Activated naive CD4-positive, alpha-beta T cell treated with anti-CD3 and anti-CD28 coated beads, Interleukin-2, amount 50 U/mL, for 72 hours (primary cell): ENCODE results near the gene TENM4. TPM values are rescaled to one million over a fixed set of nuclear protein-coding genes. Genes with fewer than 3 reads are reported as not detected.

Source experiments
- ATAC-seq, 2 donors: fragments of 150-1000 bp; cut with Tn5 transposase; 2 replicates each; pipeline ENCODE4 v1.10.0; 2021; ENCODE audit warnings: mild to moderate bottlenecking in 2 of 2, moderate library complexity in 2 of 2
- DNase-seq, 2 donors: peaks; one replicate each; pipeline ENCODE4 v3.0.0; 2021 to 2022; ENCODE audit warnings: low spot score in 2 of 2
- H3K27ac Mint-ChIP-seq, 2 donors: one replicate each; pipeline ENCODE4 v1.8.0; 2022; ENCODE audit warnings: mild to moderate bottlenecking in 2 of 2, mixed read lengths in 2 of 2
- H3K36me3 Mint-ChIP-seq, 2 donors: one replicate each; pipeline ENCODE4 v1.8.0; 2022; ENCODE audit warnings: mixed read lengths in 2 of 2
- H3K9me3 Mint-ChIP-seq, 2 donors: one replicate each; pipeline ENCODE4 v1.8.0; 2022; ENCODE audit warnings: mixed read lengths in 2 of 2
- total RNA-seq, 2 donors: library from RNA; stranded (reverse); gene quantifications; one replicate each; pipeline ENCODE4 v1.2.3, GENCODE V29; 2022

TENM4 gene
- total RNA-seq, 2 donors from 2014 or later: not detected

- no peak overlapping the region for H3K27ac Mint-ChIP-seq
- DNase-seq: no peak
- H3K36me3 Mint-ChIP-seq: no peaks in the 10 kb centered on the region
- no peaks in the 10 kb centered on the region for H3K9me3 Mint-ChIP-seq
- ATAC-seq: no peak
Observed at GRCh38 chr11:78795621-78796261, 645.1 kb downstream of the TENM4 start.

- no peaks in the 10 kb centered on the region for H3K36me3 Mint-ChIP-seq
Observed at GRCh38 chr11:78791964-78792363, 648.9 kb downstream of the TENM4 start.

GRCh38 chr11:78791254-78791653, 649.6 kb downstream of the TENM4 start:
- no peaks in the 10 kb centered on the region for H3K36me3 Mint-ChIP-seq
- no peak for ATAC-seq
- no peak for DNase-seq
- no peak overlapping the region for H3K27ac Mint-ChIP-seq
- H3K9me3 Mint-ChIP-seq: no peaks in the 10 kb centered on the region

More at GRCh38 chr11:78791964-78792363, 648.9 kb downstream of the TENM4 start:
- Mint-ChIP-seq H3K27ac (no peak overlapping the region), H3K9me3 (no peaks in the 10 kb centered on the region)
- ATAC-seq (no peak), DNase-seq (no peak)

GRCh38 chr11:78790784-78791183, 650.0 kb downstream of the TENM4 start:
- DNase-seq (no peak), ATAC-seq (no peak)
- H3K27ac Mint-ChIP-seq: no peak overlapping the region
- H3K9me3 Mint-ChIP-seq: no peaks in the 10 kb centered on the region
- H3K36me3 Mint-ChIP-seq: no peaks in the 10 kb centered on the region

GRCh38 chr11:78789375-78789774, 651.5 kb downstream of the TENM4 start:
- no peak overlapping the region for H3K27ac Mint-ChIP-seq
- DNase-seq: no peak

GRCh38 chr11:78788533-78788932, 652.3 kb downstream of the TENM4 start:
- Mint-ChIP-seq H3K36me3 (no peaks in the 10 kb centered on the region), H3K9me3 (no peaks in the 10 kb centered on the region), H3K27ac (no peak overlapping the region)
- ATAC-seq: no peak
- no peak for DNase-seq

More at GRCh38 chr11:78789375-78789774, 651.5 kb downstream of the TENM4 start:
- Mint-ChIP-seq H3K36me3 (no peaks in the 10 kb centered on the region), H3K9me3 (no peaks in the 10 kb centered on the region)
- no peak for ATAC-seq

- DNase-seq: no peak
Observed at GRCh38 chr11:78787696-78788095, 653.1 kb downstream of the TENM4 start.

GRCh38 chr11:78786746-78787145, 654.1 kb downstream of the TENM4 start:
- ATAC-seq (no peak), DNase-seq (no peak)
- Mint-ChIP-seq H3K27ac (no peak overlapping the region), H3K9me3 (no peaks in the 10 kb centered on the region), H3K36me3 (no peaks in the 10 kb centered on the region)

More at GRCh38 chr11:78787696-78788095, 653.1 kb downstream of the TENM4 start:
- Mint-ChIP-seq H3K27ac (no peak overlapping the region), H3K9me3 (no peaks in the 10 kb centered on the region), H3K36me3 (no peaks in the 10 kb centered on the region)
- ATAC-seq: no peak

- ATAC-seq (no peak), DNase-seq (no peak)
- H3K27ac Mint-ChIP-seq: no peak overlapping the region
- no peaks in the 10 kb centered on the region for H3K36me3 Mint-ChIP-seq
- no peaks in the 10 kb centered on the region for H3K9me3 Mint-ChIP-seq
Observed at GRCh38 chr11:78786086-78786485, 654.7 kb downstream of the TENM4 start.

- Mint-ChIP-seq H3K27ac (no peak overlapping the region), H3K36me3 (no peaks in the 10 kb centered on the region), H3K9me3 (no peaks in the 10 kb centered on the region)
- ATAC-seq (peak in 1 of 2 donors; percentile 63), DNase-seq (no peak)
Observed at GRCh38 chr11:78784321-78785061, 656.3 kb downstream of the TENM4 start.

- Mint-ChIP-seq H3K27ac (no peak overlapping the region), H3K36me3 (no peaks in the 10 kb centered on the region), H3K9me3 (no peaks in the 10 kb centered on the region)
- DNase-seq (no peak), ATAC-seq (no peak)
Observed at GRCh38 chr11:78783846-78784245, 657.0 kb downstream of the TENM4 start.

- ATAC-seq (no peak), DNase-seq (no peak)
- H3K36me3 Mint-ChIP-seq: no peaks in the 10 kb centered on the region
- H3K27ac Mint-ChIP-seq: no peak overlapping the region
- no peaks in the 10 kb centered on the region for H3K9me3 Mint-ChIP-seq
Observed at GRCh38 chr11:78783301-78783700, 657.5 kb downstream of the TENM4 start.

GRCh38 chr11:78782725-78783124, 658.1 kb downstream of the TENM4 start:
- ATAC-seq: no peak

GRCh38 chr11:78780889-78781288, 659.9 kb downstream of the TENM4 start:
- Mint-ChIP-seq H3K36me3 (no peaks in the 10 kb centered on the region), H3K9me3 (no peaks in the 10 kb centered on the region), H3K27ac (no peak overlapping the region)
- no peak for ATAC-seq
- no peak for DNase-seq

More at GRCh38 chr11:78782725-78783124, 658.1 kb downstream of the TENM4 start:
- no peak for DNase-seq
- H3K36me3 Mint-ChIP-seq: no peaks in the 10 kb centered on the region
- no peak overlapping the region for H3K27ac Mint-ChIP-seq
- H3K9me3 Mint-ChIP-seq: no peaks in the 10 kb centered on the region

- Mint-ChIP-seq H3K36me3 (no peaks in the 10 kb centered on the region), H3K27ac (no peak overlapping the region), H3K9me3 (no peaks in the 10 kb centered on the region)
- DNase-seq (no peak), ATAC-seq (no peak)
Observed at GRCh38 chr11:78773492-78773891, 667.3 kb downstream of the TENM4 start.

- ATAC-seq: no peak
- H3K27ac Mint-ChIP-seq: no peak overlapping the region
- no peaks in the 10 kb centered on the region for H3K36me3 Mint-ChIP-seq
- no peaks in the 10 kb centered on the region for H3K9me3 Mint-ChIP-seq
- no peak for DNase-seq
Observed at GRCh38 chr11:78773077-78773476, 667.8 kb downstream of the TENM4 start.

- no peak for ATAC-seq
- no peak for DNase-seq
- H3K27ac Mint-ChIP-seq: no peak overlapping the region
- no peaks in the 10 kb centered on the region for H3K36me3 Mint-ChIP-seq
- H3K9me3 Mint-ChIP-seq: no peaks in the 10 kb centered on the region
Observed at GRCh38 chr11:78772186-78772585, 668.6 kb downstream of the TENM4 start.

- Mint-ChIP-seq H3K27ac (no peak overlapping the region), H3K9me3 (no peaks in the 10 kb centered on the region), H3K36me3 (no peaks in the 10 kb centered on the region)
- DNase-seq: no peak
- no peak for ATAC-seq
Observed at GRCh38 chr11:78770931-78771330, 669.9 kb downstream of the TENM4 start.
